GM12891 (cell line): ENCODE data around the gene FLYWCH1.

Source experiments
- POLR2AphosphoS5 ChIP-seq: IDR thresholded peaks from 2 replicates; pipeline ENCODE4 v1.6.1; 2011; ENCODE audit warnings: low read depth, low read length, control low read depth
- TAF1 ChIP-seq: IDR thresholded peaks from 2 replicates; pipeline ENCODE4 v1.6.1; 2011; ENCODE audit warnings: low read depth, low read length, control low read depth

DNA sequence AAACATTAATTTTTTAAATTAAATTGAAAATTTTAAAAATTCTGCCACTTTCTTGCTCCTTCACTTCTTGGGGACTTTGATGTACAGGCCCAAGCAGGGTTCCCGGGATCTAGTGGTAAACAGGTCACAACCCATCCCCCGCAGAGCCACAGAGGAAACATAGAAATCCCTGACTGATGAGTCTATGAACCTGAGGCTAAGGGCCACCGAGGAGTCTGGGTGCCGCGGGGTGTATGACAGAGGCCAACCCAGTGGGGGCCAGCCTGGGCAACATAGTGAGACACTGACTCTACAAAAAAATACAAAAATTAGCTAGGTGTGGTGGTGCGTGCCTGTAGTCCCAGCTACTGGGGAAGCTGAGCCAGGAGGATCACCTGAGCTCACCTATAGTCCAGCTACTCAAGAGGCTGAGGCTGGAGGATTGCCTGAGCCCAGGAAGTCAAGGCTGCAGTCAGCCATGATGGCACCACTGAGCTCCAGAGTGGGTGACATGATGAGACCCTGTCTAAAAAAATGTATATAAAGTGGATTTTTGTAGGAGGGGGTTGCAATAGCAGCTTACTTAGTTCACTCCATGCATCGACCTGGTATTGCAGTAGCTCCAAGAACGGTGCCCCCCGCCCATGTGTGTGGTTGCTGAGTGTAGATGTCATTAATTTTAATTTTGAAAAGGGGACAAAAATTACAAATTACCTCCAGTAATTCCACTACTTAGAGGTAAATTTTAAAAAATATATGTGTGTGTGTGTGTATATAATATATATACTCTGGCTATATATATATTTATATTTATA, 9.2 kb upstream of the FLYWCH1 start:
- TF ChIP-seq TAF1 (no peak), POLR2AphosphoS5 (no peak)
